ENCODE measurements around the gene SHISA2.

DNA sequence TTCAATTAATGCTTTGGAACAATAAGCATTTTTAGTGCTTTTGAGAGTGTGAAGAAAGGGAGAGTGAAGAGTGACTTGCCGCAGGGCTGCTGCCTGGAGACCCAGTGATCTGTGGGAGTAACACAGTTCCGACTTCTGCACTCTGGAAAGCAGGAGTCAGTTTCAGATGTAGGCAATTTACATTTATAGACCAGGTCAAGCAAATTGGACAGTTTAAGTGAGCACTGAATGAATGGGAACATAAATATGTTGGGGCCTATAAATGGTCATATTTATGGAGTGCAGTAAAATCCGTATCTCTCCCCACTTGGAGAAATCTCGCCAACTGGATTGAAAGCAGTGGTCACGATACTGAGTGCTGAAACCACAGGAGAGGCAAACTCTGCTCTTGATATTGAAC is 9.4 kb upstream of the SHISA2 start:
- TF ChIP-seq, protein P1, sequence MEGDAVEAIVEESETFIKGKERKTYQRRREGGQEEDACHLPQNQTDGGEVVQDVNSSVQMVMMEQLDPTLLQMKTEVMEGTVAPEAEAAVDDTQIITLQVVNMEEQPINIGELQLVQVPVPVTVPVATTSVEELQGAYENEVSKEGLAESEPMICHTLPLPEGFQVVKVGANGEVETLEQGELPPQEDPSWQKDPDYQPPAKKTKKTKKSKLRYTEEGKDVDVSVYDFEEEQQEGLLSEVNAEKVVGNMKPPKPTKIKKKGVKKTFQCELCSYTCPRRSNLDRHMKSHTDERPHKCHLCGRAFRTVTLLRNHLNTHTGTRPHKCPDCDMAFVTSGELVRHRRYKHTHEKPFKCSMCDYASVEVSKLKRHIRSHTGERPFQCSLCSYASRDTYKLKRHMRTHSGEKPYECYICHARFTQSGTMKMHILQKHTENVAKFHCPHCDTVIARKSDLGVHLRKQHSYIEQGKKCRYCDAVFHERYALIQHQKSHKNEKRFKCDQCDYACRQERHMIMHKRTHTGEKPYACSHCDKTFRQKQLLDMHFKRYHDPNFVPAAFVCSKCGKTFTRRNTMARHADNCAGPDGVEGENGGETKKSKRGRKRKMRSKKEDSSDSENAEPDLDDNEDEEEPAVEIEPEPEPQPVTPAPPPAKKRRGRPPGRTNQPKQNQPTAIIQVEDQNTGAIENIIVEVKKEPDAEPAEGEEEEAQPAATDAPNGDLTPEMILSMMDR (conservative IDR thresholded peaks at IDR 0.05 in 1 of 2, IDR thresholded peaks at IDR 0.05 in 1 of 2; ENCODE audit: extremely low read depth in 1 of 2, insufficient read depth in 1 of 2, low read depth in 1 of 2, low read length in 2 of 2): no peak
- TF ChIP-seq EZH2 (IDR thresholded peaks at IDR 0.05; ENCODE audit: borderline replicate concordance, low read length): no peak

Measured in mammary epithelial cell (primary cell).